Measurements from ENCODE around the gene NT5C1A. TPM values are rescaled to one million over a fixed set of nuclear protein-coding genes. Genes with fewer than 3 reads are reported as not detected.
A peak's percentile ranks its signal among the peaks of the same experiment; 100 is the strongest.

NT5C1A gene
- total and polyA plus RNA-seq, 4 donors: not detected

- H3K27ac ChIP-seq (ENCODE audit: low read depth in 1 of 2, low read length in 1 of 2): peak overlapping the region; percentile 51 to 65
- DNase-seq (no peak), ATAC-seq (ENCODE audit: insufficient read depth, low FRiP score) (no peak)
- peaks cover 0 to 2% (median 0%) of the 10 kb centered on the region in 3 donors for H3K27me3 ChIP-seq (ENCODE audit: control insufficient read depth in 3 of 3, insufficient read depth in 3 of 3, low read length in 2 of 3)
- no peak for TF ChIP-seq CTCF (IDR thresholded peaks at IDR 0.05; ENCODE audit: control extremely low read depth, extremely low read depth)
- peaks cover 0 to 15% (median 4%) of the 10 kb centered on the region in 5 donors for H3K4me1 ChIP-seq (ENCODE audit: control insufficient read depth in 5 of 5, insufficient read depth in 5 of 5, low read length in 5 of 5)
- no peak overlapping the region for H3K9ac ChIP-seq (ENCODE audit: insufficient read depth in 1 of 2, low read length in 2 of 2)
- 63 to 67% methylated on average over 3 of the region's 3 CpGs for WGBS, 2 donors
- H3K9me3 ChIP-seq (ENCODE audit: control insufficient read depth in 4 of 4, insufficient read depth in 3 of 4, low read length in 3 of 4): no peaks in the 10 kb centered on the region
- H3K4me3 ChIP-seq: peak overlapping the region; percentile 75
- H3K36me3 ChIP-seq (ENCODE audit: control insufficient read depth in 4 of 4, insufficient read depth in 4 of 4, low read length in 4 of 4): no peaks in the 10 kb centered on the region
Observed at GRCh38 chr1:39638965-39639304, 33.0 kb downstream of the NT5C1A start.

- ATAC-seq (ENCODE audit: insufficient read depth, low FRiP score): no peak
- peak in 1 of 3 donors; percentile 30 for DNase-seq
- TF ChIP-seq CTCF (IDR thresholded peaks at IDR 0.05; ENCODE audit: control extremely low read depth, extremely low read depth): no peak
- Histone ChIP-seq H3K9ac (ENCODE audit: insufficient read depth in 1 of 2, low read length in 2 of 2) (peak overlapping the region in 1 of 2 donors; percentile 7), H3K4me3 (no peak overlapping the region), H3K9me3 (ENCODE audit: control insufficient read depth in 4 of 4, insufficient read depth in 3 of 4, low read length in 3 of 4) (no peaks in the 10 kb centered on the region), H3K36me3 (ENCODE audit: control insufficient read depth in 4 of 4, insufficient read depth in 4 of 4, low read length in 4 of 4) (no peaks in the 10 kb centered on the region), H3K27ac (ENCODE audit: low read depth in 1 of 2, low read length in 1 of 2) (no peak overlapping the region), H3K4me1 (ENCODE audit: control insufficient read depth in 5 of 5, insufficient read depth in 5 of 5, low read length in 5 of 5) (peaks cover 0 to 19% (median 3%) of the 10 kb centered on the region in 5 donors), H3K27me3 (ENCODE audit: control insufficient read depth in 3 of 3, insufficient read depth in 3 of 3, low read length in 2 of 3) (peaks cover 0 to 3% (median 2%) of the 10 kb centered on the region in 3 donors)
- WGBS, 2 donors: 78 to 81% methylated on average over 4 of the region's 4 CpGs
Observed at GRCh38 chr1:39637361-39637760, 34.5 kb downstream of the NT5C1A start.

- peaks cover 0 to 19% (median 3%) of the 10 kb centered on the region in 5 donors for H3K4me1 ChIP-seq (ENCODE audit: control insufficient read depth in 5 of 5, insufficient read depth in 5 of 5, low read length in 5 of 5)
- no peaks in the 10 kb centered on the region for H3K9me3 ChIP-seq (ENCODE audit: control insufficient read depth in 4 of 4, insufficient read depth in 3 of 4, low read length in 3 of 4)
- H3K4me3 ChIP-seq: no peak overlapping the region
- peaks cover 0 to 3% (median 2%) of the 10 kb centered on the region in 3 donors for H3K27me3 ChIP-seq (ENCODE audit: control insufficient read depth in 3 of 3, insufficient read depth in 3 of 3, low read length in 2 of 3)
- TF ChIP-seq CTCF (IDR thresholded peaks at IDR 0.05; ENCODE audit: control extremely low read depth, extremely low read depth): no peak
- H3K9ac ChIP-seq (ENCODE audit: insufficient read depth in 1 of 2, low read length in 2 of 2): no peak overlapping the region
- peak overlapping the region in 1 of 2 donors; percentile 42 for H3K27ac ChIP-seq (ENCODE audit: low read depth in 1 of 2, low read length in 1 of 2)
- DNase-seq (peak in 2 of 3 donors; percentile 42 to 43), ATAC-seq (ENCODE audit: insufficient read depth, low FRiP score) (no peak)
- H3K36me3 ChIP-seq (ENCODE audit: control insufficient read depth in 4 of 4, insufficient read depth in 4 of 4, low read length in 4 of 4): no peaks in the 10 kb centered on the region
- WGBS, 2 donors: 63 to 67% methylated on average over 2 of the region's 2 CpGs
Observed at GRCh38 chr1:39635871-39636210, 36.1 kb downstream of the NT5C1A start.

All from lung (tissue), 12 donors.